ENCODE measurements around the gene HOXC6.

Gene HOXC6

GRCh38 chr12:54042970-54043853 lies 15.0 kb downstream of the HOXC6 start:
- no peak for DNase-seq

GRCh38 chr12:54044425-54045103 lies 16.3 kb downstream of the HOXC6 start:
- no peak for DNase-seq

GRCh38 chr12:54045401-54045800 lies 17.2 kb downstream of the HOXC6 start:
- no peak for DNase-seq

- DNase-seq, result no peak
Observed at GRCh38 chr12:54045868-54046521, 17.8 kb downstream of the HOXC6 start.

GRCh38 chr12:54046809-54047159 lies 18.5 kb downstream of the HOXC6 start:
- DNase-seq, result no peak

GRCh38 chr12:54047160-54047963 lies 19.1 kb downstream of the HOXC6 start:
- DNase-seq, result no peak

GRCh38 chr12:54047964-54048303 lies 19.7 kb downstream of the HOXC6 start:
- DNase-seq, result no peak

GRCh38 chr12:54048406-54049093 lies 20.3 kb downstream of the HOXC6 start:
- no peak for DNase-seq

GRCh38 chr12:54049108-54049507 lies 20.9 kb downstream of the HOXC6 start:
- no peak for DNase-seq

- DNase-seq, result no peak
Observed at GRCh38 chr12:54050482-54050810, 22.2 kb downstream of the HOXC6 start.

GRCh38 chr12:54051026-54051842 lies 23.0 kb downstream of the HOXC6 start:
- DNase-seq, result no peak

- DNase-seq, result no peak
Observed at GRCh38 chr12:54051874-54052437, 23.7 kb downstream of the HOXC6 start.

- DNase-seq, result no peak
Observed at GRCh38 chr12:54052438-54053002, 24.3 kb downstream of the HOXC6 start.

- DNase-seq, result no peak
Observed at GRCh38 chr12:54053003-54053750, 24.9 kb downstream of the HOXC6 start.

GRCh38 chr12:54053751-54054741 lies 25.8 kb downstream of the HOXC6 start, which contains the start of gene HOXC4:
TSS of gene HOXC4 (plus strand) at chr12:54053835. CDS start at chr12:54053923, 88 bp downstream.
- no peak for DNase-seq

- no peak for DNase-seq
Observed at GRCh38 chr12:54054742-54055194, 26.5 kb downstream of the HOXC6 start.

- no peak for DNase-seq
Observed at GRCh38 chr12:54055552-54055951, 27.3 kb downstream of the HOXC6 start.

- DNase-seq, result no peak
Observed at GRCh38 chr12:54056110-54056509, 27.9 kb downstream of the HOXC6 start.
